ENCODE results near the gene MREG.

MREG gene

GRCh38 chr2:216056739-216057138, 43.4 kb upstream of the MREG start:
- no peak overlapping the region for H3K4me3 ChIP-seq (ENCODE audit: low read length, poor library complexity, severe bottlenecking)
- H3K27me3 ChIP-seq (ENCODE audit: insufficient read depth, low read length, poor library complexity, severe bottlenecking): no peaks in the 10 kb centered on the region
- H3K4me2 ChIP-seq (ENCODE audit: low read depth, low read length, poor library complexity, severe bottlenecking): no peak overlapping the region
- H3K79me2 ChIP-seq (ENCODE audit: insufficient read depth, low read length): no peaks in the 10 kb centered on the region
- no peak overlapping the region for H2AFZ ChIP-seq (ENCODE audit: low read length)
- H3K9me3 ChIP-seq (ENCODE audit: insufficient read depth, low read depth, low read length): no peaks in the 10 kb centered on the region
- H3F3A ChIP-seq (ENCODE audit: low read depth): no peaks in the 10 kb centered on the region
- H3K4me1 ChIP-seq (ENCODE audit: insufficient read depth, low read length, poor library complexity, severe bottlenecking): no peaks in the 10 kb centered on the region
- H3K9ac ChIP-seq (ENCODE audit: low read depth, low read length, poor library complexity, severe bottlenecking): no peak overlapping the region
- no peak for TF ChIP-seq EZH2phosphoT487 (IDR thresholded peaks at IDR 0.05; ENCODE audit: borderline replicate concordance)
- TF ChIP-seq CTCF (conservative IDR thresholded peaks at IDR 0.05; ENCODE audit: low read length): no peak
- no peaks in the 10 kb centered on the region for H3K9me2 ChIP-seq (replicated peaks; ENCODE audit: low read depth, low read length)
- H3K36me3 ChIP-seq (ENCODE audit: insufficient read depth, low read length): peaks cover 2% of the 10 kb centered on the region; the same call in 1 of the 2 replicates
- H4K20me1 ChIP-seq (ENCODE audit: insufficient read depth, low read length, poor library complexity, severe bottlenecking): no peaks in the 10 kb centered on the region

GRCh38 chr2:216055680-216056079, 42.3 kb upstream of the MREG start:
- Histone ChIP-seq H3K4me1 (ENCODE audit: insufficient read depth, low read length, poor library complexity, severe bottlenecking) (no peaks in the 10 kb centered on the region), H2AFZ (ENCODE audit: low read length) (no peak overlapping the region), H3K9me3 (ENCODE audit: insufficient read depth, low read depth, low read length) (no peaks in the 10 kb centered on the region), H3F3A (ENCODE audit: low read depth) (no peaks in the 10 kb centered on the region), H3K4me3 (ENCODE audit: low read length, poor library complexity, severe bottlenecking) (no peak overlapping the region), H3K9me2 (replicated peaks; ENCODE audit: low read depth, low read length) (no peaks in the 10 kb centered on the region), H3K79me2 (ENCODE audit: insufficient read depth, low read length) (no peaks in the 10 kb centered on the region), H3K9ac (ENCODE audit: low read depth, low read length, poor library complexity, severe bottlenecking) (no peak overlapping the region), H3K36me3 (ENCODE audit: insufficient read depth, low read length) (peaks cover 2% of the 10 kb centered on the region; the same call in 1 of the 2 replicates), H3K4me2 (ENCODE audit: low read depth, low read length, poor library complexity, severe bottlenecking) (no peak overlapping the region), H3K27me3 (ENCODE audit: insufficient read depth, low read length, poor library complexity, severe bottlenecking) (no peaks in the 10 kb centered on the region), H4K20me1 (ENCODE audit: insufficient read depth, low read length, poor library complexity, severe bottlenecking) (no peaks in the 10 kb centered on the region)
- TF ChIP-seq CTCF (conservative IDR thresholded peaks at IDR 0.05; ENCODE audit: low read length) (no peak), EZH2phosphoT487 (IDR thresholded peaks at IDR 0.05; ENCODE audit: borderline replicate concordance) (no peak)

- no peaks in the 10 kb centered on the region for H3K4me1 ChIP-seq (ENCODE audit: insufficient read depth, low read length, poor library complexity, severe bottlenecking)
- H3K9ac ChIP-seq (ENCODE audit: low read depth, low read length, poor library complexity, severe bottlenecking): no peak overlapping the region
- no peaks in the 10 kb centered on the region for H3K36me3 ChIP-seq (ENCODE audit: insufficient read depth, low read length)
- H3K9me3 ChIP-seq (ENCODE audit: insufficient read depth, low read depth, low read length): no peaks in the 10 kb centered on the region
- no peaks in the 10 kb centered on the region for H3K27me3 ChIP-seq (ENCODE audit: insufficient read depth, low read length, poor library complexity, severe bottlenecking)
- H4K20me1 ChIP-seq (ENCODE audit: insufficient read depth, low read length, poor library complexity, severe bottlenecking): no peaks in the 10 kb centered on the region
- TF ChIP-seq EZH2phosphoT487 (IDR thresholded peaks at IDR 0.05; ENCODE audit: borderline replicate concordance) (no peak), CTCF (conservative IDR thresholded peaks at IDR 0.05; ENCODE audit: low read length) (no peak)
- H2AFZ ChIP-seq (ENCODE audit: low read length): no peak overlapping the region
- H3K4me3 ChIP-seq (ENCODE audit: low read length, poor library complexity, severe bottlenecking): no peak overlapping the region
- H3F3A ChIP-seq (ENCODE audit: low read depth): no peaks in the 10 kb centered on the region
- H3K4me2 ChIP-seq (ENCODE audit: low read depth, low read length, poor library complexity, severe bottlenecking): no peak overlapping the region
- H3K9me2 ChIP-seq (replicated peaks; ENCODE audit: low read depth, low read length): no peaks in the 10 kb centered on the region
- H3K79me2 ChIP-seq (ENCODE audit: insufficient read depth, low read length): no peaks in the 10 kb centered on the region
Measured at GRCh38 chr2:216052420-216052819, 39.1 kb upstream of the MREG start.
